SJSA1 (cell line): ENCODE data around the gene IER3. TPM values are rescaled to one million over a fixed set of nuclear protein-coding genes. Genes with fewer than 3 reads are reported as not detected.
"Not testable (repeated sequence)": the region's sequence is repeated elsewhere in the genome, so short reads cannot be mapped to it uniquely, and the experiment has no call there.

Experiments
- DNase-seq, 2 experiments: peaks; one replicate each; pipeline ENCODE4 v3.0.0-alpha.2; 2015 to 2020; ENCODE audit warnings: low spot score in 2 of 2, low read depth in 1 of 2
- H3K27ac ChIP-seq: fragments of 250-450 bp; sonication (Bioruptor Pico); 2 replicates; pipeline ENCODE4 v1.5.1; 2020; ENCODE audit warnings: mild to moderate bottlenecking, moderate library complexity
- H3K27me3 ChIP-seq: fragments of 250-450 bp; sonication (Bioruptor Pico); replicated peaks from 2 replicates; pipeline ENCODE4 v1.5.1; 2020; ENCODE audit warnings: mild to moderate bottlenecking, moderate library complexity
- H3K36me3 ChIP-seq: fragments of 250-450 bp; sonication (Bioruptor Pico); 2 replicates; pipeline ENCODE4 v1.5.1; 2020; ENCODE audit warnings: mild to moderate bottlenecking
- H3K4me1 ChIP-seq: fragments of 250-450 bp; sonication (Bioruptor Pico); replicated peaks from 2 replicates; pipeline ENCODE4 v1.6.1; 2021; ENCODE audit warnings: mild to moderate bottlenecking
- H3K4me3 ChIP-seq: fragments of 250-450 bp; sonication (Bioruptor Pico); 2 replicates; pipeline ENCODE4 v1.5.1; 2020; ENCODE audit warnings: mild to moderate bottlenecking
- H3K9me3 ChIP-seq: fragments of 250-450 bp; sonication (Bioruptor Pico); replicated peaks from 2 replicates; pipeline ENCODE4 v1.5.1; 2020; ENCODE audit warnings: mild to moderate bottlenecking
- total RNA-seq: library from RNA; depleted of rRNA; stranded (reverse); fragments of >200 nt; shearing (Covaris generic); gene quantifications from 2 replicates; pipeline ENCODE4 v1.2.3, GENCODE V29; 2014

IER3 gene
- total RNA-seq, 1 experiment from 2014 or later, result 119 TPM

- Histone ChIP-seq H3K9me3 (no peaks in the 10 kb centered on the region), H3K27ac (peak overlapping the region; percentile 62), H3K27me3 (no peaks in the 10 kb centered on the region), H3K36me3 (no peaks in the 10 kb centered on the region), H3K4me1 (peaks cover 67% of the 10 kb centered on the region), H3K4me3 (no peak overlapping the region)
- peak; percentile 65 to 73 for DNase-seq
Measured at GRCh38 chr6:30763618-30764489, 19.5 kb upstream of the IER3 start.

GRCh38 chr6:30763155-30763617 is 18.8 kb upstream of the IER3 start:
- H3K36me3 ChIP-seq, result no peaks in the 10 kb centered on the region
- no peaks in the 10 kb centered on the region for H3K27me3 ChIP-seq
- DNase-seq, result no peak
- no peak overlapping the region for H3K4me3 ChIP-seq
- peaks cover 67% of the 10 kb centered on the region for H3K4me1 ChIP-seq
- peak overlapping the region; percentile 62 for H3K27ac ChIP-seq
- H3K9me3 ChIP-seq, result no peaks in the 10 kb centered on the region

GRCh38 chr6:30761791-30762429 is 17.6 kb upstream of the IER3 start:
- Histone ChIP-seq H3K36me3 (no peaks in the 10 kb centered on the region), H3K27ac (peak overlapping the region; percentile 14; the same call in 1 of the 2 replicates), H3K4me1 (peaks cover 75% of the 10 kb centered on the region), H3K4me3 (no peak overlapping the region), H3K9me3 (no peaks in the 10 kb centered on the region), H3K27me3 (no peaks in the 10 kb centered on the region)
- no peak for DNase-seq

GRCh38 chr6:30760549-30760948 is 16.2 kb upstream of the IER3 start:
- Histone ChIP-seq H3K27me3 (no peaks in the 10 kb centered on the region), H3K4me3 (no peak overlapping the region), H3K9me3 (no peaks in the 10 kb centered on the region), H3K27ac (peak overlapping the region; percentile 99), H3K36me3 (no peaks in the 10 kb centered on the region), H3K4me1 (peaks cover 68% of the 10 kb centered on the region)
- DNase-seq, result no peak

- H3K27me3 ChIP-seq, result no peaks in the 10 kb centered on the region
- H3K27ac ChIP-seq, result peak overlapping the region; percentile 99
- no peak overlapping the region for H3K4me3 ChIP-seq
- H3K4me1 ChIP-seq, result peaks cover 66% of the 10 kb centered on the region
- DNase-seq, result peak; percentile 95 to 96
- H3K9me3 ChIP-seq, result no peaks in the 10 kb centered on the region
- H3K36me3 ChIP-seq, result no peaks in the 10 kb centered on the region
Measured at GRCh38 chr6:30759575-30760239, 15.4 kb upstream of the IER3 start.

GRCh38 chr6:30757261-30757904 is 13.0 kb upstream of the IER3 start:
- H3K27me3 ChIP-seq, result no peaks in the 10 kb centered on the region
- no peaks in the 10 kb centered on the region for H3K36me3 ChIP-seq
- peak overlapping the region; percentile 99 for H3K27ac ChIP-seq
- DNase-seq, result no peak
- peaks cover 72% of the 10 kb centered on the region for H3K4me1 ChIP-seq
- H3K4me3 ChIP-seq, result no peak overlapping the region
- no peaks in the 10 kb centered on the region for H3K9me3 ChIP-seq

- H3K36me3 ChIP-seq, H3K27ac ChIP-seq, DNase-seq, H3K4me3 ChIP-seq, H3K27me3 ChIP-seq, H3K9me3 ChIP-seq: not testable (repeated sequence)
- peaks cover 74% of the 10 kb centered on the region for H3K4me1 ChIP-seq
Measured at GRCh38 chr6:30756405-30757003, 12.2 kb upstream of the IER3 start.

- H3K27me3 ChIP-seq, result no peaks in the 10 kb centered on the region
- H3K4me3 ChIP-seq, result no peak overlapping the region
- H3K9me3 ChIP-seq, result no peaks in the 10 kb centered on the region
- DNase-seq, result peak in 1 of 2 experiments; percentile 44
- H3K27ac ChIP-seq, result peak overlapping the region; percentile 95
- H3K4me1 ChIP-seq, result peaks cover 84% of the 10 kb centered on the region
- no peaks in the 10 kb centered on the region for H3K36me3 ChIP-seq
Measured at GRCh38 chr6:30754631-30755030, 10.3 kb upstream of the IER3 start.

GRCh38 chr6:30752157-30752927 is 8.0 kb upstream of the IER3 start:
- H3K4me3 ChIP-seq, result no peak overlapping the region
- peak; percentile 99 to 100 for DNase-seq

GRCh38 chr6:30750379-30750668 is 6.0 kb upstream of the IER3 start:
- no peak overlapping the region for H3K4me3 ChIP-seq
- peaks cover 83% of the 10 kb centered on the region for H3K4me1 ChIP-seq
- no peaks in the 10 kb centered on the region for H3K36me3 ChIP-seq
- H3K27me3 ChIP-seq, result no peaks in the 10 kb centered on the region
- H3K27ac ChIP-seq, result peak overlapping the region; percentile 1; the same call in 1 of the 2 replicates
- DNase-seq, result no peak
- H3K9me3 ChIP-seq, result no peaks in the 10 kb centered on the region

More at GRCh38 chr6:30752157-30752927, 8.0 kb upstream of the IER3 start:
- no peaks in the 10 kb centered on the region for H3K9me3 ChIP-seq
- peak overlapping the region; percentile 95 for H3K27ac ChIP-seq
- peaks cover 85% of the 10 kb centered on the region for H3K4me1 ChIP-seq
- no peaks in the 10 kb centered on the region for H3K36me3 ChIP-seq
- no peaks in the 10 kb centered on the region for H3K27me3 ChIP-seq

- Histone ChIP-seq H3K4me1 (peaks cover 83% of the 10 kb centered on the region), H3K27ac (peak overlapping the region; percentile 57), H3K9me3 (no peaks in the 10 kb centered on the region), H3K27me3 (no peaks in the 10 kb centered on the region), H3K4me3 (no peak overlapping the region), H3K36me3 (no peaks in the 10 kb centered on the region)
- no peak for DNase-seq
Measured at GRCh38 chr6:30749554-30750378, 5.4 kb upstream of the IER3 start.
